SK-N-SH (cell line): ENCODE results near the gene DVL3. TPM values are rescaled to one million over a fixed set of nuclear protein-coding genes. Genes with fewer than 3 reads are reported as not detected.

ENCODE experiments used
- CHD2 ChIP-seq: fragments of 150-350 bp; IDR thresholded peaks from 2 replicates; pipeline ENCODE4 v1.6.1; 2018; ENCODE audit warnings: low read length; ENCODE audit not compliant: partially characterized antibody
- CTCF ChIP-seq: fragments of 200-600 bp; sonication (generic); IDR thresholded peaks from 2 replicates; pipeline ENCODE4 v1.6.1; 2017; ENCODE audit warnings: antibody characterized with exemption, mild to moderate bottlenecking, moderate library complexity
- ELF1 ChIP-seq: IDR thresholded peaks from 2 replicates; pipeline ENCODE4 v1.4.0; 2012
- EP300 ChIP-seq, 2 experiments: IDR thresholded peaks; 2 replicates each; pipeline versions ENCODE4 v1.4.0 to v1.6.1; 2012; ENCODE audit warnings: borderline replicate concordance in 1 of 2, low read depth in 1 of 2, low read length in 1 of 2
- EZH2phosphoT487 ChIP-seq: fragments of 200-600 bp; sonication (generic); IDR thresholded peaks from 2 replicates; pipeline ENCODE4 v1.6.1; 2017; ENCODE audit warnings: low read depth, mixed run types, mild to moderate bottlenecking, antibody characterized with exemption, moderate library complexity, borderline replicate concordance
- FOSL2 ChIP-seq: IDR thresholded peaks from 2 replicates; pipeline ENCODE4 v1.4.0; 2012; ENCODE audit warnings: low read depth, mild to moderate bottlenecking, moderate library complexity, borderline replicate concordance
- FOXJ3 ChIP-seq: sonication (generic); formaldehyde crosslinking; IDR thresholded peaks from 2 replicates; pipeline ENCODE4 v1.5.1; 2020; ENCODE audit warnings: mild to moderate bottlenecking, missing genetic modification reagents
- GABPA ChIP-seq: IDR thresholded peaks from 2 replicates; pipeline ENCODE4 v1.4.0; 2012; ENCODE audit warnings: low read depth, mild to moderate bottlenecking
- GATA2 ChIP-seq: sonication (generic); formaldehyde crosslinking; IDR thresholded peaks from 2 replicates; pipeline ENCODE4 v1.5.0; 2020; ENCODE audit warnings: mild to moderate bottlenecking, missing genetic modification reagents
- JUND ChIP-seq: IDR thresholded peaks from 2 replicates; pipeline ENCODE4 v1.4.0; 2012
- MAX ChIP-seq: IDR thresholded peaks from 2 replicates; pipeline ENCODE4 v1.4.0; 2012; ENCODE audit warnings: low read depth
- MEF2A ChIP-seq: IDR thresholded peaks from 2 replicates; pipeline ENCODE4 v1.4.0; 2012; ENCODE audit warnings: low read depth, borderline replicate concordance
- MXI1 ChIP-seq: IDR thresholded peaks from 2 replicates; pipeline ENCODE4 v1.6.1; 2012; ENCODE audit warnings: mild to moderate bottlenecking, low read depth, low read length, improper control_type of control experiment
- NFIC ChIP-seq: IDR thresholded peaks from 2 replicates; pipeline ENCODE4 v1.4.0; 2012; ENCODE audit warnings: borderline replicate concordance
- NRF1 ChIP-seq: IDR thresholded peaks from 2 replicates; pipeline ENCODE4 v1.6.1; 2012; ENCODE audit warnings: low read depth, mild to moderate bottlenecking, low read length
- POLR2AphosphoS5 ChIP-seq: IDR thresholded peaks from 2 replicates; pipeline ENCODE4 v1.6.1; 2012; ENCODE audit warnings: low read depth, low read length
- RAD21 ChIP-seq: IDR thresholded peaks from 2 replicates; pipeline ENCODE4 v1.6.1; 2012; ENCODE audit warnings: mild to moderate bottlenecking, low read length
- RCOR1 ChIP-seq: fragments of 150-350 bp; IDR thresholded peaks from 2 replicates; pipeline ENCODE4 v1.6.1; 2017; ENCODE audit warnings: antibody characterized with exemption, low read length
- RFX5 ChIP-seq: IDR thresholded peaks from 2 replicates; pipeline ENCODE4 v1.6.1; 2012; ENCODE audit warnings: mild to moderate bottlenecking, improper control_type of control experiment, low read length
- RXRA ChIP-seq: IDR thresholded peaks from 2 replicates; pipeline ENCODE4 v1.4.0; 2012; ENCODE audit warnings: low read depth, mild to moderate bottlenecking, borderline replicate concordance
- SMC3 ChIP-seq: IDR thresholded peaks from 2 replicates; pipeline ENCODE4 v1.6.1; 2012; ENCODE audit warnings: low read depth, low read length, improper control_type of control experiment
- TCF12 ChIP-seq: IDR thresholded peaks from 2 replicates; pipeline ENCODE4 v1.4.0; 2012
- TEAD4 ChIP-seq: IDR thresholded peaks from 2 replicates; pipeline ENCODE4 v1.4.0; 2012; ENCODE audit warnings: mild to moderate bottlenecking, borderline replicate concordance; ENCODE audit not compliant: insufficient read depth
- USF2 ChIP-seq: fragments of 150-350 bp; IDR thresholded peaks from 2 replicates; pipeline ENCODE4 v1.6.1; 2017; ENCODE audit warnings: antibody characterized with exemption, low read length, low read depth, borderline replicate concordance
- ZBTB33 ChIP-seq: IDR thresholded peaks from 2 replicates; pipeline ENCODE4 v1.4.0; 2012; ENCODE audit warnings: low read depth, borderline replicate concordance
- polyA plus RNA-seq, 3 experiments: library from polyadenylated mRNA; depleted of rRNA; stranded (reverse); fragments of >200 nt; gene quantifications; 2 replicates each; pipeline ENCODE4 v1.2.3, GENCODE V29; 2012

The DVL3 gene
- polyA plus RNA-seq, 1 of the 3 experiments (the other 2 are of a cell fraction): 29.6 TPM

- no peak for TF ChIP-seq NRF1
- TF ChIP-seq POLR2AphosphoS5: peak; percentile 54; the same call in 1 of the 2 replicates
- peak; percentile 87 for TF ChIP-seq CHD2
- TF ChIP-seq TEAD4: no peak
- peak; percentile 99 for TF ChIP-seq RCOR1
- TF ChIP-seq FOSL2: no peak
- TF ChIP-seq RFX5: no peak; the same call in 1 of the 2 replicates
- TF ChIP-seq ZBTB33: no peak
- no peak for TF ChIP-seq ELF1
- TF ChIP-seq NFIC: peak; percentile 68
- no peak for TF ChIP-seq RXRA
- no peak for TF ChIP-seq MEF2A
- TF ChIP-seq CTCF: no peak
- TF ChIP-seq MAX: no peak
- no peak for TF ChIP-seq SMC3
- no peak for TF ChIP-seq USF2
- TF ChIP-seq GATA2: peak; percentile 100
- TF ChIP-seq JUND: peak; percentile 20; the same call in 1 of the 2 replicates
- TF ChIP-seq MXI1: peak; percentile 27; the same call in 1 of the 2 replicates
- TF ChIP-seq RAD21: peak; percentile 26
- TF ChIP-seq GABPA: no peak
- peak; percentile 93; the same call in 1 of the 2 replicates for TF ChIP-seq FOXJ3 (CRISPR knock-in tag)
- no peak for TF ChIP-seq EZH2phosphoT487
- peak in 1 of 2 experiments; percentile 99; a peak in 2 of 4 replicates for TF ChIP-seq EP300 (IDR thresholded peaks at IDR 0.05; ENCODE audit: borderline replicate concordance in 1 of 2, low read depth in 1 of 2, low read length in 1 of 2)
- TF ChIP-seq TCF12: peak; percentile 72
Measured at GRCh38 chr3:184211297-184211696, 56.1 kb downstream of the DVL3 start (continued).
